Activated CD8-positive, alpha-beta T cell treated with anti-CD3 and anti-CD28 coated beads, Interleukin-2, amount 10 ng/mL, durations not matched to agents 7 days and 5 days (primary cell): ENCODE results near the gene ATRAID. TPM values are rescaled to one million over a fixed set of nuclear protein-coding genes. Genes with fewer than 3 reads are reported as not detected.
"Not testable (repeated sequence)": the region's sequence is repeated elsewhere in the genome, so short reads cannot be mapped to it uniquely, and the experiment has no call there.

ENCODE experiments used
- ATAC-seq: fragments of 150-1000 bp; cut with Tn5 transposase; one replicate; pipeline ENCODE4 v1.10.0; 2021; ENCODE audit warnings: moderate library complexity
- CTCF ChIA-PET: fragments of 350-600 bp; sonication (Branson Sonifier 250); formaldehyde crosslinking; loops from one replicate; lab custom pipeline; 2021; ENCODE audit warnings: antibody characterized with exemption; lab: Charles Lee
- POLR2A ChIA-PET: fragments of 350-600 bp; sonication (Branson Sonifier 250); formaldehyde crosslinking; loops from one replicate; lab custom pipeline; 2021; ENCODE audit warnings: antibody characterized with exemption; lab: Charles Lee
- DNase-seq: peaks from one replicate; pipeline ENCODE4 v3.0.0-alpha.2; 2020
- H3K27ac Mint-ChIP-seq: one replicate; pipeline ENCODE4 v1.8.0; 2021; ENCODE audit warnings: mild to moderate bottlenecking, mixed read lengths
- H3K27me3 Mint-ChIP-seq: one replicate; pipeline ENCODE4 v1.8.0; 2021; ENCODE audit warnings: low read depth, mixed read lengths
- H3K36me3 Mint-ChIP-seq: one replicate; pipeline ENCODE4 v1.8.0; 2021; ENCODE audit warnings: low read depth, mixed read lengths
- H3K4me1 Mint-ChIP-seq: one replicate; pipeline ENCODE4 v1.8.0; 2021; ENCODE audit warnings: low read depth, mixed read lengths
- H3K4me3 Mint-ChIP-seq: one replicate; pipeline ENCODE4 v1.8.0; 2021; ENCODE audit warnings: mild to moderate bottlenecking, mixed read lengths
- H3K9me3 Mint-ChIP-seq: one replicate; pipeline ENCODE4 v1.8.0; 2022; ENCODE audit warnings: mixed read lengths; ENCODE audit not compliant: insufficient read depth
- total RNA-seq, 2 experiments: library from RNA; stranded (reverse); gene quantifications; one replicate each; pipeline ENCODE4 v1.2.3, GENCODE V29; 2021

Gene ATRAID
- total RNA-seq, 2 experiments from 2014 or later = 60.2 to 64.7 TPM

GRCh38 chr2:27198068-27198467, 13.8 kb upstream of the ATRAID start:
- H3K27ac Mint-ChIP-seq, H3K9me3 Mint-ChIP-seq, POLR2A ChIA-PET, H3K27me3 Mint-ChIP-seq, H3K4me3 Mint-ChIP-seq, H3K4me1 Mint-ChIP-seq, DNase-seq, CTCF ChIA-PET, ATAC-seq: not testable (repeated sequence)
- peaks cover 13% of the 10 kb centered on the region for H3K36me3 Mint-ChIP-seq

DNA sequence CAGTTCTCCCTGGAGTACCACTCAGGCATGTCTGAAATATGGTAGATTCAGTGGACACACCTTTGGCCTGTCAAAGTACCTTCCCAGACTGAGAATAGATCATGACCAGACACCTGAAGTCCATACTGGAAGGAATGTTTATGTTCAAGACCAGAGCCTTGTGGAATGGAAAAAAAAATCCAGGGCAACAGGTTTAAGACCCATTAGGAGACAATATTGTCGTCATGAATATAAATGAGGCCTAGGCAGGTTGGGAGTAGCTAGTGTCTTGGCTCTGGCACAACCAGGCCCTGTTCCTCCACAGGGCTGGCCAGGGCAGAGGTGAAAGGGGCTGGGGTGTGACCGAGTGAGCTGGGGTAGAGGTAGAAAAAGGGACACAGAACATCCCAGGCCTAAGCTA, 13.2 kb upstream of the ATRAID start:
- Mint-ChIP-seq H3K27ac (no peak overlapping the region), H3K36me3 (peaks cover 18% of the 10 kb centered on the region), H3K4me3 (no peak overlapping the region), H3K4me1 (no peaks in the 10 kb centered on the region), H3K9me3 (no peaks in the 10 kb centered on the region), H3K27me3 (no peaks in the 10 kb centered on the region)
- CTCF ChIA-PET = no interaction called here
- DNase-seq = no peak
- POLR2A ChIA-PET = no interaction called here
- no peak for ATAC-seq

GRCh38 chr2:27199241-27199640, 12.6 kb upstream of the ATRAID start:
- H3K27ac Mint-ChIP-seq = peak overlapping the region; percentile 44
- H3K4me1 Mint-ChIP-seq = peaks cover 1% of the 10 kb centered on the region
- H3K27me3 Mint-ChIP-seq = no peaks in the 10 kb centered on the region
- peaks cover 18% of the 10 kb centered on the region for H3K36me3 Mint-ChIP-seq
- no peak overlapping the region for H3K4me3 Mint-ChIP-seq
- POLR2A ChIA-PET = no interaction called here
- CTCF ChIA-PET = interaction anchor here (0.9 kb wide), 1 partner anchor 30 kb away, joined by 3 read pairs; no protein-coding TSS in a partner anchor
- DNase-seq (no peak), ATAC-seq (no peak)
- H3K9me3 Mint-ChIP-seq = no peaks in the 10 kb centered on the region

- ChIA-PET POLR2A (no interaction called here), CTCF (no interaction called here)
- H3K4me3 Mint-ChIP-seq = no peak overlapping the region
- H3K4me1 Mint-ChIP-seq = peaks cover 16% of the 10 kb centered on the region
- no peak overlapping the region for H3K27ac Mint-ChIP-seq
- ATAC-seq (no peak), DNase-seq (no peak)
- H3K27me3 Mint-ChIP-seq = no peaks in the 10 kb centered on the region
- H3K9me3 Mint-ChIP-seq = no peaks in the 10 kb centered on the region
- H3K36me3 Mint-ChIP-seq = peaks cover 36% of the 10 kb centered on the region
These were observed 10.2 kb upstream of the ATRAID start for GRCh38 chr2:27201675-27202074.

DNA sequence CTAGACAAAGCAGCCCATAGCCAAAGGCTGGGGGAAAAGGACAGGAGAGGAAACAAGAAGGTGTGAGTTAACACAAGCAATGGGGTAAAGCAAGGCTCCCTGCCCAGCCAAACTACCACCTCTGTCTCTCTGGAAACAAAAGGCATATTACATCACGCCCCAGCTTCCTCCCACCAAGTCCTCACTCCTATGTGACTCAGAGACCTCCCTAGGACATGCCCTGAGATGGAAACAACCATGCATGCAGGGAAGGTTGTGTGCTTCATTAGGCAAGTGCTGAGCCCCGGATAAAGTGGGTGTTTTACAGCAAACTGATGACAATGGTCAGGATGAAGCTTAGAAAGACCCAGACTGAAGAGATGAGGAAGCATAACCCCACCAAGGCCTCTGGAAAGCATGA, 9.0 kb upstream of the ATRAID start:
- peaks cover 46% of the 10 kb centered on the region for H3K36me3 Mint-ChIP-seq
- POLR2A ChIA-PET = no interaction called here

DNA sequence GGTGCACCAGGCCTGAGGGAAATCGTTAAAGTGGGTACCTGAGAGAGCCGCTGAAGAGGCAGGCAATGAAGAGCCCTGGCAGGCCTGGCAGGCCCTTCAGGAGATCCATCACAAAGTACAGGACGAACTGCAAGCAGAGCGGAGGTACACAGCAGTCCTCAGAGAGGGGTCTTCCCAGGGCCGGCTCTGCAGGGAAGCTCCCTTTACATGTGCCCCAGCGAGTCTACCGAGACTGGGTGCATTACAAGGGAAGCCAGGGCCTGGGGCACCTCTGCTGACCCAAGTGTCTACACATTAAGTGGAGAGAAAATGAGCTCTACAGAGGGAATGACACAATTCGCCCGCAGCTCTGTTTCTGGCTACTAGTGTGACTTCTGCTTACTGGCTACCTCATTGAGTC, 8.1 kb upstream of the ATRAID start:
- CTCF ChIA-PET = interaction anchor here (0.7 kb wide), 1 partner anchor 34 kb away, joined by 3 read pairs; no protein-coding TSS in a partner anchor
- Mint-ChIP-seq H3K9me3 (no peaks in the 10 kb centered on the region), H3K4me3 (no peak overlapping the region), H3K4me1 (peaks cover 20% of the 10 kb centered on the region), H3K27me3 (no peaks in the 10 kb centered on the region), H3K27ac (peak overlapping the region; percentile 10), H3K36me3 (peaks cover 47% of the 10 kb centered on the region)
- POLR2A ChIA-PET = interaction anchor here (1.0 kb wide), 1 partner anchor 8 kb away, joined by 3 read pairs; the partner anchor contains the start of genes ATRAID and SLC5A6
- ATAC-seq (no peak), DNase-seq (no peak)

More for the DNA sequence above, 9.0 kb upstream of the ATRAID start:
- H3K27ac Mint-ChIP-seq = peak overlapping the region; percentile 46
- no peak for ATAC-seq
- no peak overlapping the region for H3K4me3 Mint-ChIP-seq
- H3K27me3 Mint-ChIP-seq = no peaks in the 10 kb centered on the region
- H3K9me3 Mint-ChIP-seq = no peaks in the 10 kb centered on the region
- CTCF ChIA-PET = interaction anchor here (0.7 kb wide), 1 partner anchor 33 kb away, joined by 3 read pairs; no protein-coding TSS in a partner anchor
- no peak for DNase-seq
- H3K4me1 Mint-ChIP-seq = peaks cover 16% of the 10 kb centered on the region

DNA sequence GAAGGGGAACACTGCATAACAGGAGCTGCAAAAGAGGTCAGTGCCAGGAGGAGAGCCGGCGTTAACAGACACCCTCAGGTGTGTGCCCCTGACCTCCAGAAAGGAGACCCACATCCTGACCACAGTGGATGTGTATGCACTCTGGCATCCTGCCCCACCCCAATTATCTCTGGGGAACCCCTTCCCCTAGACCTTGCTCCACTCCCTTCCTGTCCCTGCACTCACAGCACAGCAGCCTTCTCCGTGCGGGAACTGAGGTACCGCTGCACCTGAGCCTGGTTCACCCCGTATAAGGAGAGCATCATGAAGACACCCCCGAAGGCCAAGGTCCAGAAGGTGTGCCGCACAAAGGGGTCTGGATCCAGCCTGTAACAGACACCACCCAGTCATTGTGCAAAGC, 7.3 kb upstream of the ATRAID start:
- no peaks in the 10 kb centered on the region for H3K9me3 Mint-ChIP-seq
- peaks cover 26% of the 10 kb centered on the region for H3K4me1 Mint-ChIP-seq
- H3K27ac Mint-ChIP-seq = peak overlapping the region; percentile 64
- H3K36me3 Mint-ChIP-seq = peaks cover 47% of the 10 kb centered on the region
- no peak for ATAC-seq
- POLR2A ChIA-PET = no interaction called here
- H3K27me3 Mint-ChIP-seq = no peaks in the 10 kb centered on the region
- CTCF ChIA-PET = no interaction called here
- no peak for DNase-seq
- H3K4me3 Mint-ChIP-seq = no peak overlapping the region

DNA sequence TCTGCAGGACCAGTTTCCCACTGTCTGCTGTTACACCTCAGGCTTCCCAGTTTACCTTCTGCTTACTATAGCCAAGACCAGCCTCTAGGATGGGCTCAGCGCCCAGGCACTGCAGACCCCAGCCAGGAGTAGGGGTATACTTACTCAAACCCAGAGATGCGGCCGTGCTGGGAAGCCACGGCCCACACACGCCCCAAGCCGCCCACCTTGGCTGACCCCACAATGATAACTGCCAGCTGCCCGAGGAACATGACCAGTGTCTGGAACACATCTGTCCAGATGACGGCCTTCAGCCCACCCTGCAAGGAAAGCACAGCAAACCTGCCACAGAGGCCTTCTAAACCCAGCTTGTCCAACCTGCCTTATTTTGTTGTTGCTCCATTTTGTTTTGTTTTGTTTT, 6.6 kb upstream of the ATRAID start:
- DNase-seq (no peak), ATAC-seq (no peak)
- H3K4me1 Mint-ChIP-seq = peaks cover 32% of the 10 kb centered on the region
- ChIA-PET CTCF (no interaction called here), POLR2A (no interaction called here)
- H3K9me3 Mint-ChIP-seq = no peaks in the 10 kb centered on the region
- no peaks in the 10 kb centered on the region for H3K27me3 Mint-ChIP-seq
- no peak overlapping the region for H3K27ac Mint-ChIP-seq
- peaks cover 48% of the 10 kb centered on the region for H3K36me3 Mint-ChIP-seq
- no peak overlapping the region for H3K4me3 Mint-ChIP-seq

DNA sequence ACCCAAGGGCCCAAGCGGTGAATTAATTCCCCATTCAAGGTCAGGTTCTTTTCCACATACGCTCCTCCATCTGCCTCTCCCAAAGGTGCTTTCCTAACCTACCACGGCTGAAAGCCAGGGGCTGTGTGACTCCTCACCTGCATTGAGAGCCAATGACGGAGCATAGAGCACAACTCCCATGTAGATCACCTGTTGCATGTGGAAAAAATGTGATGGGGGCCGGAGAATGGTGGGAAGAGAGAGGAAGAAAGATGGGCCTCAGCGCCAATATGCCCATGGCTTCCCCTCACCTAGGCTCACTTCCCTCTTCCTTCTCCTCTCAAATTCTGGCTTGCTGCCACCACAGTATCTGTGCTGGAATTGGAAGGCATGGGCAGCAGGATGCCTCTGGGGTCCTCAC, 5.5 kb upstream of the ATRAID start:
- H3K27ac Mint-ChIP-seq = no peak overlapping the region
- DNase-seq = no peak
- POLR2A ChIA-PET = no interaction called here
- peaks cover 47% of the 10 kb centered on the region for H3K36me3 Mint-ChIP-seq
- no peaks in the 10 kb centered on the region for H3K27me3 Mint-ChIP-seq
- no peaks in the 10 kb centered on the region for H3K9me3 Mint-ChIP-seq
- H3K4me3 Mint-ChIP-seq = no peak overlapping the region
- peaks cover 37% of the 10 kb centered on the region for H3K4me1 Mint-ChIP-seq
- ATAC-seq = no peak
- CTCF ChIA-PET = no interaction called here

GRCh38 chr2:27208486-27209050, 3.3 kb upstream of the ATRAID start:
- peaks cover 45% of the 10 kb centered on the region for H3K4me1 Mint-ChIP-seq
- no peaks in the 10 kb centered on the region for H3K9me3 Mint-ChIP-seq
- peaks cover 47% of the 10 kb centered on the region for H3K36me3 Mint-ChIP-seq
- no peaks in the 10 kb centered on the region for H3K27me3 Mint-ChIP-seq
- ATAC-seq (no peak), DNase-seq (no peak)
- ChIA-PET CTCF (no interaction called here), POLR2A (no interaction called here)
- no peak overlapping the region for H3K27ac Mint-ChIP-seq
- H3K4me3 Mint-ChIP-seq = no peak overlapping the region

GRCh38 chr2:27209621-27210401, 2.0 kb upstream of the ATRAID start:
- peak overlapping the region; percentile 61 for H3K27ac Mint-ChIP-seq
- no peaks in the 10 kb centered on the region for H3K9me3 Mint-ChIP-seq
- ChIA-PET CTCF (interaction anchor here (0.7 kb wide), 1 partner anchor 158 kb away, joined by 3 read pairs; no protein-coding TSS in a partner anchor), POLR2A (no interaction called here)
- H3K36me3 Mint-ChIP-seq = peaks cover 48% of the 10 kb centered on the region
- peak overlapping the region; percentile 47 for H3K4me3 Mint-ChIP-seq
- no peaks in the 10 kb centered on the region for H3K27me3 Mint-ChIP-seq
- DNase-seq (no peak), ATAC-seq (no peak)
- H3K4me1 Mint-ChIP-seq = peaks cover 44% of the 10 kb centered on the region
